ENCODE data around the gene GABBR2. TPM values are rescaled to one million over a fixed set of nuclear protein-coding genes. Genes with fewer than 3 reads are reported as not detected.

Gene GABBR2
- total RNA-seq, 3 donors from 2014 or later = not detected

DNA sequence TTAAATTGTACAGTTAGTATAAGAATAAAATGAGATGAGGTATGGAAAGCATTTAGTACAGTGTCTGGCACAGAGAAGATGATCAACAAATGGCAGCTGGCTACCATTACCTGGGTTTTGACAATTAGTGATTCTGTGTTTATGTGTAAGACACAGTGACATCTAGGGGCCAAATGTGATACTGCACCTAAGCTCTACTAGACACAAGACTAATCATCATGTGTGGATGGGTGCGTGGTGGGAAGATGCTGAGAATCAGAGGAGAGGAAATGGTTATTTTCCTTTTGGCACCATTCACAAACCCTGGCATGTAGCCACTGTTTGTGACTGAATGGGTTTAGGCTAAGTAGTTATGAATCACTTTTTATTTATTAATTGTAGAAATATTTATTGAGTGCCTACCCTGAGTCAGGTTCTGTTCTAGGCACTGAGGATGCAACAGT lies 343.5 kb downstream of the GABBR2 start:
- TF ChIP-seq POLR2AphosphoS5 (IDR thresholded peaks at IDR 0.05) = no peak
- TF ChIP-seq, protein P1, sequence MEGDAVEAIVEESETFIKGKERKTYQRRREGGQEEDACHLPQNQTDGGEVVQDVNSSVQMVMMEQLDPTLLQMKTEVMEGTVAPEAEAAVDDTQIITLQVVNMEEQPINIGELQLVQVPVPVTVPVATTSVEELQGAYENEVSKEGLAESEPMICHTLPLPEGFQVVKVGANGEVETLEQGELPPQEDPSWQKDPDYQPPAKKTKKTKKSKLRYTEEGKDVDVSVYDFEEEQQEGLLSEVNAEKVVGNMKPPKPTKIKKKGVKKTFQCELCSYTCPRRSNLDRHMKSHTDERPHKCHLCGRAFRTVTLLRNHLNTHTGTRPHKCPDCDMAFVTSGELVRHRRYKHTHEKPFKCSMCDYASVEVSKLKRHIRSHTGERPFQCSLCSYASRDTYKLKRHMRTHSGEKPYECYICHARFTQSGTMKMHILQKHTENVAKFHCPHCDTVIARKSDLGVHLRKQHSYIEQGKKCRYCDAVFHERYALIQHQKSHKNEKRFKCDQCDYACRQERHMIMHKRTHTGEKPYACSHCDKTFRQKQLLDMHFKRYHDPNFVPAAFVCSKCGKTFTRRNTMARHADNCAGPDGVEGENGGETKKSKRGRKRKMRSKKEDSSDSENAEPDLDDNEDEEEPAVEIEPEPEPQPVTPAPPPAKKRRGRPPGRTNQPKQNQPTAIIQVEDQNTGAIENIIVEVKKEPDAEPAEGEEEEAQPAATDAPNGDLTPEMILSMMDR (IDR thresholded peaks at IDR 0.05) = no peak
- TF ChIP-seq POLR2A (IDR thresholded peaks at IDR 0.05) = no peak
- no peak overlapping the region for H3K4me3 ChIP-seq
- no peak overlapping the region for H3K27ac ChIP-seq
- H3K27me3 ChIP-seq = no peaks in the 10 kb centered on the region
- DNase-seq (ENCODE audit: low spot score in 2 of 2) = no peak
- H3K4me1 ChIP-seq = no peaks in the 10 kb centered on the region
- no peaks in the 10 kb centered on the region for H3K36me3 ChIP-seq
- intact Hi-C loops (cut with DNase I; ENCODE audit: low total_unique reads) = no loop called here
- peaks cover 12 to 20% of the 10 kb centered on the region in 2 donors for H3K9me3 ChIP-seq

DNA sequence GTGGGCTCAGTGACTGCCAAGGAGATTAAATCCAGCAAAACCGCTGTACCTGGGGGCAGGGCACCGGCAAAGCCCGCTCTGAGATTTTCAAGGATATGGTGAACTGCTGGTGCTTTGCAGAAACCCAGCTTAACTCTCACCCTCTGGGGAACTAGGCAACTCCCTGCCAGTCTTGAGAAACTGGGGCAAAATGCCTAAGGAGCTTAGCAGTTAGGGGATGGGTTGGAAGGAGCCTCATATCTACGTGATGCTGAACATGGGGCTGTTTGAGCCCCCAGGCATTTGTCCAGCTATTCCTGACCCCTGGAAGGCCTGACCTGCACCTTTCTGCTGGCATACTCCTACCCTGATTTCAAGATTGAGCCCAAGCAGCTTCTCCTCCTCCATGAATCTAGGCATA lies 344.6 kb downstream of the GABBR2 start:
- H3K27ac ChIP-seq = no peak overlapping the region
- TF ChIP-seq POLR2A (IDR thresholded peaks at IDR 0.05) (no peak), POLR2AphosphoS5 (IDR thresholded peaks at IDR 0.05) (no peak)
- TF ChIP-seq, protein P1 (IDR thresholded peaks at IDR 0.05) = no peak
- DNase-seq (ENCODE audit: low spot score in 2 of 2) = no peak

DNA sequence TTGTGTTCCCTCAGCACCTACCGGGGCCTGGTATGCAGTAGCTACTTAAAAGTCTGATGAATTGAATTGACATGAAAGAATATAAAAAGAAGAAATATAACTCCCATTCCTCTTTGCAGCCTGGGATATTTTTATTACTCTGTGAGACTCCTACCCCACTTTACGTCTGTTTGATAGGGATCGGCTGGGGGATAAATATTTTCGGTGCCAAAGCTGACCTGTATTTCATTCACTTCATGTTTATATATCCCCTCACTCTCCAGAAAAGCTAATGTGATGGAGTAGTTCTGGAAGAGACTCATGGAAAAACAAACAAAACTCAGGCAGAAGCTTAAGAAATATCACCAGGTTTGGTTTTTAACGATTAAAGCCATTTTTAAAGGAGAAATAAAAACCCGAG lies 345.1 kb downstream of the GABBR2 start:
- Histone ChIP-seq H3K4me3 (no peak overlapping the region), H3K27me3 (no peaks in the 10 kb centered on the region), H3K4me1 (no peaks in the 10 kb centered on the region), H3K36me3 (no peaks in the 10 kb centered on the region), H3K27ac (no peak overlapping the region), H3K9me3 (peaks cover 12 to 20% of the 10 kb centered on the region in 2 donors)
- no peak for TF ChIP-seq POLR2AphosphoS5 (IDR thresholded peaks at IDR 0.05)
- TF ChIP-seq POLR2A (IDR thresholded peaks at IDR 0.05) = no peak
- TF ChIP-seq, protein P1 (IDR thresholded peaks at IDR 0.05) = no peak
- intact Hi-C loops (cut with DNase I; ENCODE audit: low total_unique reads) = no loop called here
- no peak for DNase-seq (ENCODE audit: low spot score in 2 of 2)

More for the DNA sequence above, 344.6 kb downstream of the GABBR2 start:
- Histone ChIP-seq H3K36me3 (no peaks in the 10 kb centered on the region), H3K27me3 (no peaks in the 10 kb centered on the region), H3K4me3 (no peak overlapping the region), H3K9me3 (peaks cover 12 to 20% of the 10 kb centered on the region in 2 donors), H3K4me1 (no peaks in the 10 kb centered on the region)
- intact Hi-C loops (cut with DNase I; ENCODE audit: low total_unique reads) = no loop called here

DNA sequence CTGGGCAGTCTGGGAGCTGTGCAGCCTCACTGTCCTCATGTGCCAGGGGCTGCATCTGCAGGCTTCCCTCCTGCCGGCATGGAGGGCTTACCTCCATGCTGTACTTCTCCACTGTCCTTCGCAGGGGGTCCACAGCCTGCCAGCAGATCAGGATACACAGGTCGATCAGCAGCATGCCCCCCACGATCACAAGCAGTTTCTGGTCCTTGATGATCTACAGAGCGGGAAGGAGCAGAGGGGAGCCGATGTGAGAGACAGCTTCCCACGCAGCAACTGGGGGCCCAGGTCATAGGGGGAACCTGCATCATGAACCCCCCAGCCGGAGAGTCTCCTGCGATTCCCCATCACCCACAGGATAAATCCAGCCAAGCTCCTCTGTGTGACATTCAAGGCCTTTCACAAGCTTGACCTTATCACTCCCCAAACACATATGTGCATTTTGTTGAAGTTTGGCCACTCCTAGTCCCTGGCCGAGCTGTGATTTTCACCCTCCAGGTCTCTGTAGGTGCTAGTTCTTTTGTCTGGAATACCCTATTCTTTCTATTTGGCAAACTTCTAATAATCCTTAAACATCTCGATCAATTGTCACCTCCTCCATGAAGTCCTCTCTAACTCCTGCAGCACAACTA lies 346.0 kb downstream of the GABBR2 start:
- Histone ChIP-seq H3K9me3 (peaks cover 12 to 20% of the 10 kb centered on the region in 2 donors), H3K27me3 (no peaks in the 10 kb centered on the region), H3K36me3 (no peaks in the 10 kb centered on the region), H3K4me3 (no peak overlapping the region), H3K4me1 (no peaks in the 10 kb centered on the region), H3K27ac (no peak overlapping the region)
- TF ChIP-seq, protein P1 (IDR thresholded peaks at IDR 0.05) = no peak
- TF ChIP-seq POLR2A (IDR thresholded peaks at IDR 0.05) = no peak
- no peak for TF ChIP-seq POLR2AphosphoS5 (IDR thresholded peaks at IDR 0.05)
- DNase-seq (ENCODE audit: low spot score in 2 of 2) = no peak
- intact Hi-C loops (cut with DNase I; ENCODE audit: low total_unique reads) = no loop called here

DNA sequence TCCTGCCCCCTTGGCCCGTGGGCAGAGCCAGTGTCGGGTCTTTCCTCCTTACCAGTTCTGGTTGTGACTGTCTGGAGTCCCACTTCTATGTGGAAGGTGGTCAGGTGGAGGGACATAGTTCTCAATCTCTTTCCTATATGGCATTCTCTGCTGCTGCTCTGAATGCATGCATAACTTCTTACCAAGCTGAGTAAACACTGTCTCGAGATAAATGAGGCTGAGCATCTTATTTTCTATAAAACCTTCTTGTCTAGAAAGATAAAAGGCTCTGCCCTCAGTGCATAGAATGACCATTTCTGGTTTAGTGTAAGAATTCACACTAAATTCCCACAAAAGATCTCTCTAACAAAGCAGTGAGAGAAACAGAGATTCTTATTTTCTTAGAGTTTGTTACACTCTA lies 347.1 kb downstream of the GABBR2 start:
- Histone ChIP-seq H3K4me1 (no peaks in the 10 kb centered on the region), H3K4me3 (no peak overlapping the region), H3K9me3 (peaks cover 12 to 17% of the 10 kb centered on the region in 2 donors), H3K27ac (no peak overlapping the region), H3K27me3 (no peaks in the 10 kb centered on the region), H3K36me3 (no peaks in the 10 kb centered on the region)
- TF ChIP-seq POLR2AphosphoS5 (IDR thresholded peaks at IDR 0.05) = no peak
- TF ChIP-seq POLR2A (IDR thresholded peaks at IDR 0.05) = no peak
- TF ChIP-seq, protein P1 (IDR thresholded peaks at IDR 0.05) = no peak
- intact Hi-C loops (cut with DNase I; ENCODE audit: low total_unique reads) = no loop called here
- no peak for DNase-seq (ENCODE audit: low spot score in 2 of 2)

Data from breast epithelium (tissue), 4 donors.